COLO829 (cell line): Measurements from ENCODE around the gene JAKMIP3.

ENCODE experiments used
- DNase-seq: peaks from one replicate; pipeline ENCODE4 v3.0.0; 2012; ENCODE audit warnings: low spot score

The JAKMIP3 gene

DNA sequence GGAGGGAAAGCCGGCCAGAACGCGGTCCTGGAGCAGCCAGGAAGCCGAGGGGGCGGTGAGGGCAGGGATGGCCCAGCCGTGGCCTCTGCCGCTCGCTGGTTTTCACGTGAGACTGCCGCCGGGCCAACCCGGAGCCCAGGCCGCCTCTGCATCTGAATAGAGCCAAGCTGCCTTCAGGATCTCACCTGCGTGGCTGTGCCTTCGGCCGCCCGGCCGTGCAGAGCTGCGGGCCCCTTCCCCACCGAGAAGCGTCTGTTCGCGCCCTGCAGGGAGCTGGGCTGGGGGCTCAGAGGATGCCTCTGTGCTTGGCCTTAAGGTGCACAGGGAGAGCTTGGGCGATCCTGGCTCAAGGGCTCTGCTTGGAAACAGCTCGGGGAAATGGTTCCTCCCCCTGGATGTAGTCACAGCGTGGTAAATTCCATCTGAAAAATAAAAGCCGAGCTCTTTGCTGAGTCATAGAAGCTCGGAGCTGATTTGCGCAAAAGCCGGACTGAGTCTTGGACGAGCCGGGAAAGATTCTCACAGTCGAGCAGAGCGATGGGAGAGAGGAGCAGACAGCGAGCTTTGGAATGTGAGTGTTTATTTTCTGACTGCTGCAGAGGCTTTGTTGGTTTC, at the start of gene JAKMIP3:
Gene JAKMIP3, plus strand, starts transcription at position 456 of the 615 bp plus-strand sequence. CDS start 38,863 bp downstream, outside the sequence.
- peak; percentile 12 for DNase-seq

DNA sequence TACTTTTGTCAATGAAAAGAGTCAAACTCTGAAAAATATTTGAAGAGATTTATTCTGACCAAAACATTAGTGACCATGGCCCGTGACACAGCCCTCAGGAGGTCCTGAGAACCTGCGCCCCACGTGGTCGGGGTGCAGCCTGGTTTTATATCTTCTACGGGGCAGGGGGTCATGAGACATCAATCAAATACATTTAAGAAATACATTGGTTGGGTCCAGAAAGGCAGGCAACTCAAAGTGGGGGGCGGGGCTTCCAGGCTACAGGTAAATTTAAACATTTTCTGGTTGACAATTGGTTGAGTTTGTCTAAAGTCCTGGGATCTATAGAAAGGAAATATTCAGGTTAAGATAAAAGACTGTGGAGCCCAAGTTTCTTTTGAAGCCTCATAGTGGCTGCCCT, 49.2 kb upstream of the JAKMIP3 start:
- DNase-seq, result no peak

DNA sequence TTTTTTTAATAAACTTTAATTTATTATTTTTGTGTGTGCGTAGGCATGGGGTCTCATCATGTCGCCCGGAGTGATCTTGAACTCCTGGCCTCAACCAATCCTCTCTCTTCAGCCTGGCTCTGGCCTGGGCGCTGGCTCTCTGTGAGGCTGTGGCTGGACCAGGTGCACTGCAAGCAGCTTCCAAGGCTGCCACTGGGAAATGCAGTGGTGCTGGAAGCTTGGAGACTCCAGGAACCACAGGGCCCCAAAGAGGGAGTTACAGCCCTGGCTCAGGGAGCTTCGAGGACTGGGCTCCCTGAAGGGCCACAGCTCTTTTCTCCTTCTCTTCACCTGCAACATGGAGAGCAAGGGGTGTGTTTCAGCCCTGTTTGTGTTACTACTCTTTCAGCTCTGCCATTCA, 47.3 kb upstream of the JAKMIP3 start:
- DNase-seq, result no peak

DNA sequence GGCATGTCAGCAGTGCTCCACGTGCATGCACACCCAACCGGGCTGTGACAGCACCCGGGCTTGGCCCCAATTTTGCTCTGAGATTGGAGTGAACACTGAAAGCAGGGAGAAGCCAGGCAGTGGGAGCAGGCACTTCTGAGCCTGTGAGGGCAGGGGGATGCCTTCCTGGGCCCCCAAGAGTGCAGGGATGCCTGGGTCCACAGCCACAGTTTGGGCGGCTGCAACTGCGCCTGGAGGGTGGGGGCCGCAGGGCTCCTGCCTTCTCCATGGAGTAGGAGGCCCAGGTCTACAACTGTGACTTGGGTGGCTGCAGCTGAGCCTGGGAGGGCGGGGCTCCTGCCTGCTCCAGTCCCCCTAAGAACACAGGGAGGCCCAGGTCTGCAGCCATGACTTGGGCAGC, 46.4 kb upstream of the JAKMIP3 start:
- DNase-seq, result no peak

DNA sequence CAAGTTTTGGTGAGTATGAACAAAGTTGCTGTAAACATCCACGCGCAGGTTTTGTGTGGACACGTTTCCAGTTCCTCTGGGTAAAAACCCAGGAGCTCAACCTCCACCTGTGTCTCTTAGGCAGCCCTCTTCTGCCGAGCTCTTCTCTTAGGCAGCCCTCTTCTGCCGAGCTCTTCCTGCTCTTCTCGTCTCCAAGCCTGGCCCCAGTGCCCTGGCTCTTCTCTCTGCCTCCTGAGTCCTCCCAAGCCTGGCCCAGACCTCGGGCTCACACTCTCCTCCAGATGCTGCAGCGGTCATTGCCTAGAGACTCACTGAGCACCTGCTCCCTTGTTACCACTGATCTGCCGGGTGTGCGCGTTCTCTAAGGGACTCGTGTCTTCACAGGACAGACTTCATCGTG, 45.3 kb upstream of the JAKMIP3 start:
- DNase-seq, result no peak

DNA sequence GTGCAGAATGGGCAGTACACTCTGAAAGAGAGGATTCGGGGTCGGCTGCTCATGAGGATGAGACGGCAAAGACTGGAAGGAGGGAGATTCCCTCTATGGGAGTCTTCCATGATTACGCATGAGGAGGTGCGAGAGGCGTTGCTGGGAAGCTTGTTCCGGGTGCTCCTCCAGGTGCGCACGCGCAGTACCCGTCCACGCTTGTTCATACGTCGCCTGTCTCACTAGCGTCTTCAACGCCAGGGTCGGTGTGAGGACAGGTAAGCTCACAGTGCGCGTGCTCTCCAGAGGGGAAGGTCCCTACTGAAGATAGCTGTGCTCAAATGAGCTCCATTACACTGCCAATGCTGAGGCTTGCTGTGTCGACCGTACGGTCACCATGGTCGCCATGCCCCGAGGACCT, 44.7 kb upstream of the JAKMIP3 start:
- no peak for DNase-seq

DNA sequence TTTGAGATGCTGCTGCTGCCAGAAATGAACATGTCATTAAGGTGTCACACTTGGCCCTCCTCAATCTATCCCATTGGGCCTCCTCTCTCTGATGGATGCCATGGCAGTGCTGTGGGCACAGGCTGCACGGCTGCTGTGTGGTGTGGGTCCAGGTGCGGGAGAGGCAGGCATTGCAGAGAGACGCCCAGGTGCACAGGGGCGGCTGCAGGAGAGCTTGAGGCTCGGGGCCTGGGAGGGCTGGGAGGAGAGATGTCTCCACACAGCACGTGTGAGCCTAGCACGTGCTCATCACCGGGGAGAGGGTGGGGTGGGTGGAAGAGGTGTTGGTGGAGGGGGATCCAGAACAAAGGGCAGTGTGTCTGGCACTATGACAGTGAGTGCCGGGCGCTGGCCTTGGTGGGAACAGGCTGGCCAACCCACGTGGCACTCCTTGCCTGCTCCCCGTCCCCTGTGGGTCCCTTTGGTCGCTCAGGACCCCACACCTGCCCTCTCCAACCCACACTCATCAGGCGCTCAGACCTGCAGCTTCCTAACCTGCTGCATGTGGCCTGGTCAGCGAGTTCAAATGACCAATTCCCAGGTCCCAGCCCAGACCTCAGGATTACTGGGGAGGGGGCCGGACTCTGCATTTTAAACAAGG, 44.1 kb upstream of the JAKMIP3 start:
- DNase-seq, result no peak

DNA sequence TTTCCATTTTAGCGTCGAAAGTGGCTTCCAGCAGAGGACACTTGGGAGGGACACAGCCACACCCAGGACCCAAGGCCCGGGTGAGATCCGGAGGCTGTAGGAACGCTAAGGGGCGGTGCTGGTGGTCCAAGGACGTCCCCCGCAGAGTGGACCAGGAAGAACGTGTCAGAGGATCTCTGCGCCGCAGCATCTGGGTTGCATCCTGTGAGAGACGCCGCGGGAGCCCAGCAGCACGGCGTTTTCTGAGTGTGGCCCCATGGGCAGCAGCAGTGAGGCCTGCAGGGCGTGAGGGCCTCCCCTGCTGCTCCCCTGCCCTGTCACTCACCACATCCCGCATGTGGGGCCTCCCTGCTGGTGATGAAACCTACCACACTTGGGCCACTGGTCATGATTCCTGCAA, 43.5 kb upstream of the JAKMIP3 start:
- DNase-seq, result no peak

DNA sequence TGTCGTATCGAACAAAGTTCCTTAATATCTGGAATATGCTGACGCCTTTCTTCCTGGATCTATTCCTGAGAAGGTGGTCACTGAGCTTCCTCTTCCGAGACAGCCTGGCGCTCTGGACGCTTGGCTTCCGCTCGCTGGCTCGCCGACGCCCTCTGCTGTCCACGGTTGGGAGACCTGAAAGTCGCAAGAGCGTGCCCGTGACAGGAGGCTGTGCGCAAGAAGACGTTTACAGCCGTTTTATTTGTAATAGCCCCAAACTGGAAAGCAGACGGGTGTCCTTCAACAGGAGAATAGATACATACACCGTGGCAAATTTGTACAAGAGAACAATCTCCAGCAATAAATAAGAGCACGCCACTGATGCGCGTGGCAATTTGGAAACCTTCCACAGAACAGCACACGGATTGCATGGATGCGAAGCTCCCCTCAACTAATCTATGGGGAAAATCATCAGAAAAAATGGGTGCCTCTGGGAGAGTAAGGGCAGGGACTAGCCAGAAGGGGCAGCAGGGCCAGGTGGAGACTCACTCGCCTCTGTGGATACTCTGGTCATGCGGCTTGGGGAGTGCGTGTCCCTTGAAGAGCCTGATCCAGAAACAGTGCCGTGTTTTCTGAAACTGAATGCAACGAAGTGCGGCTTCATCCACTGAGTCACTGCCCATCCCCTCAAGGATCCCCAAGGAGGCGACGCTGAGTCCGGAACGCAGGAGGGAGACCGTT, 42.5 kb upstream of the JAKMIP3 start:
- DNase-seq, result peak; percentile 48

DNA sequence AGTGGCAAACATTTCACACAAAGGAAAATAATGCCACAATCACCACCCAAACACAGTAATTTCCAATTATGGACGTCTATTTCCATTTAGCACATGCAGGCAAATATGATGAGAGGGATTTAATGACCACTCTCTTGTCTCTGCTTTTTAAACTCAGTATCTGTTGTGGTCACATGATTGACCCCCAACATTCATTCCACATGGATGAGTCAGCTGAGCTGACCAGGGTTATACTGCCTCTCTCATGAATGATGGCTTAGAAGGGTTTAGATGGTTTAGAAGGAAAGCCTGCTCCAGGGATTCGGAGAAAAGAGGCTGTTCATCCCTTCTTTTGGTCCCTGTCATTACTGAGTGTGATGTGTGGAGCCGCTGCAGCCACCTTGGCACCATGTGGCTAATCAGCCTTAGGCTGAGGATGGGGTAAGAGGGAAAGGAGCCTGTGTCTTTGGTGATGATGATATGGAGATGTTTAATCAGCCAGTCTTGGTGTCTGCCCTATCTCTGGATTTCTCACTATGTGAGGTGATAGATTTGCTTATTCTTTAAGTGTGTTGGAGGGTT, 38.2 kb upstream of the JAKMIP3 start:
- DNase-seq, result peak; percentile 17

DNA sequence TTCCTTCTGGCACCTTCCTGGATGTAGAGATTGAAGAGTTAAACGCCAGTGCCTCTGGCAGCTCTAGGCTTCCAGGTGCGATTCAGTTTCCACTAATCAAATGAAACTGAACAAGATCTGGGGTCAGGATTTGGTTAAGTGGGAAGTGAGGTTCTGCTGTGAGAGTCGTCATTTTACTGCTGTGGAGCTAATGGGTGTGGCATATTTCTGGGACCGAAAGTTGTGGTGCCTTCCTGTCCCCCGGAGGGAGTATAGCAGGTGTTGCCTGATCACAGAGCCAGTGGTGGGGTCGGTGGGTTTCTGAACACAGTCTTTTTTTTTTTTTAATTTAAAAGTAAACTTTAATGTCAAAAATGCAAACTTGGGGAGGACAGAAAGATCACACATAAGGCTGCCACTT, 37.0 kb upstream of the JAKMIP3 start:
- DNase-seq, result no peak

DNA sequence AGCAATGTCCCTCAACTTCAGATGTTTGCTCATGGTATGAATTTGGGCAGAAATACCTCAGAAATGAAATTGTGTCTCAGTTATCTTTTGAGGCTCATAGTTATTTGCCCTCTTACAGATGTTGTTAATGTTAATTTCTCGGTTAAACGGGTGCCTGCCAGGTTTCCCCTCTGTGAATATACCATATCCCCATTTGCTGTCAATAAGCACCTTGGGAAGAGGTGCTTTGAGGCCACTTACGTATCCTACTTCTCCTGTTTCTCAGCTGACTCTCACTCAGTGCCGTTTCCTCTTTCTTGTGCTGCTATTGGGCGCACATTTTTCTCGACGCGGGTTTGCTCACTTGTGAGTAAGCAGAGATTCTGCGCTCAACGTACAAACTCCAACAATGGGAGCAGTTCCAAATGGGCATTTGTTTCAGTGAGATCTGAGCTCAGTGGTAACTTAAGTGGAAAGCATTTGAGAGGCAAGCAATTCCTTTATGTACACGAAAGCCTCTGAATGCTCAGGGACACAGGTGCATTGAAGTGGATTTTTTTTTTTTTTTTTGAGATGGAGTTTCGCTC, 34.8 kb upstream of the JAKMIP3 start:
- no peak for DNase-seq

DNA sequence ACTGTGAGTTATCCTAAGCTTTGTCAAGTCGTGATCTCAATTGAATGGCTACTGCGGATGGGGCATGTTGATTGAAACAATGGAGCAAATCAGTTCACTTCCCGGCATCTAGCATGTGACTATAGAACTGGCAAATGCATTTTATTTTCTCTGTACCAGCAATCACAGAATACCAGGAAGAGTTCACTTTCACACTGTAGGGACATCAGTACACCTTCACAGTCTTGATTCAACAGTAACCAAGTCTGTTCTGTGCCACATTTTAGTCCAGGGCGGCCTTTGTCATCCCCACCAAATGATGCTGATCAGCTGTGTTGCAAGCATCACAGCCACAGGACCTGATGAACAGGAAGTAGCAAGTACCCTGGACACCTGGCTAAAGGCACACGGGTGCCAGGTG, 32.1 kb upstream of the JAKMIP3 start:
- DNase-seq, result no peak

DNA sequence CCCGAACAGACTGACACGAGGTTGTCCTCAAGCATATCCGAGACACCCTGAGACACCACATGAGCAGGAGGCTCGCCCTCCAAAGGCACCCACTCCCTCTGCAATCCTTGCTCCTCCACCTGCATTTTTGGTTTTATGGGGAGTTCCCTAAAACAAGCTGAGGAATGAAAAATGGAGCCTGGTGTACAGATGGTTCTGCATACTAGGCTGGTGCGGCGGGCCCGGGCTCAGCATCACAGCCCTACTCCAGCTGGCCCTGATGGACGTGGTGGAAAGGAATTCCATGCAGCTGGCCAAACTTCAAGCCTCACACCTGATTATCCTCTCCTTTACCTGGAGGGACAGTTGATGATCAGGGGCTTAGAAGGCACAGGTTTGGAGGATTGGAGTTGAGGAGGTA, 30.3 kb upstream of the JAKMIP3 start:
- no peak for DNase-seq

DNA sequence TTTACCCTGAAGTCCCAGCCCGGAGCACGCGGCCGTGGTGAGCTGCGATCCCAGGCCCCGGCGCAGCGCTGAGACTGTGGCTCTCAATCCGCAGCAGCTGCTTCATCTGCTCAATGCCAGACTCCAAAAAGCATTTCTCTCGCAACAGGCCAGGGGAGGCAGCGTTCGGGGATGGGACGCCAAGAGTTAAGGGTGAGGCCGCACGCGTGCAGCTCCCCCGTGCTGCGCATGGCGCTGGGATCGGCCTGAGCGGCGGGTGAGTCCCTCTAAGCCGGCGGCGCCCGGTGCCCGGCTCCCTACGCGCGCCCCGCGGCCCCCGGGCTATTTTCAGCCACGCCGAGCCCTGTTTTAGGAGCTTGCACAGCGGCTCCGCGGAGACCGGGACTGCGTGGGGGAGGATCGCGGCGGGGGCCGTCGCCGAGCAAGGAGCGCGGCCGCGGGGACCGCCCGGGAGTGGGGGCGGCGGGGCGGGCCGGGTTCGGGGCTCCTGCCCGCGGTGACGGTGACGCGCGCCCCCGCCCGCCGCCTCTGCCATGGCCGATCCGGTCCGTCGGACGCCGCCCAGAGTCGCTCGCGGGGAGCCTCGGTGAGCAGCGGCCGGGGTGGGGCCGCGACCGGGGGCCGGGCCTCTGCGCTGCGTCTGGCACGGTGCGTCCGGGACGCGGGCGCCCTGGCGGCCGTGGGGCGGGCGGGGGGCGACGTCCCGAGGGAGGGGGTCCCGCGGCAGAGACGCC, 29.4 kb upstream of the JAKMIP3 start:
- DNase-seq, result no peak

DNA sequence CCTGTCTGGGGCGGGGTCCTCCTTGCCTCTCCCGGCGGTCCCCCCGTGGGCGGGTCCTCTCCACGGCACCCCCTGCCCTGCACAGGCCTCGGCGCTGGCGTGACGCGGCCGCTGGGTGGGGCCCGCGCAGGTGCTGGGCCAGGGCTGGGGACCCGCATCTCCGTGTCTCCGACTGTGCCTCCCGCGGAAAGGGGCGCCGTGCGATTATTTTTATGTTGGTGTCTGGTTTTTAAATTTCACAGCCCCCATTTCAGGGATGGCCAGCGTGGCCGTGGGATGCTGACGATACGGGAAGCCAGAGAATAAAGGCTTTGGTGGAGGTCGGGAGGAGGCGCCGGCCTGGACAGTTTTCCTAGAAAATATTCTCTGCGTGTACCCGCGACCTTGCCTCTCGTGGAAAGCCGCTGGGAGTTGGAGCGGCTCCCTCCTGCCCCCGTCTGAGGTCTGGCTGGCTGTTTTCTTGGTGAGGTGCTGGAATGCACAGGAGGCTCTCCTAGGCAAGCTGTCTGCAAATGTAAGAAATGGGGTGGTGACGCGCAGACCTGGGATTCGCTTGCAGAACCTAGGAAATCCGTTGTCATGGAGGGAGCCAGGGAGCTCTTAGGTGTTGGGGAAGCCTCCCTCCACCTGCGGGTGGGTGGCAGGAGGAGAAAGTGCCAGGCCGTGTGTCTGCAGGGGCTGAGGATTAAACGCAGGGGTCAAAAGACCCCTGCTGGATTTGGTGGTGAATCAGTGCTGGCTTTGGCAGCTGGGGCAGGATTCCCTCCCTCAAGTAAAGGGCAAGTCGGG, 28.7 kb upstream of the JAKMIP3 start:
- no peak for DNase-seq

DNA sequence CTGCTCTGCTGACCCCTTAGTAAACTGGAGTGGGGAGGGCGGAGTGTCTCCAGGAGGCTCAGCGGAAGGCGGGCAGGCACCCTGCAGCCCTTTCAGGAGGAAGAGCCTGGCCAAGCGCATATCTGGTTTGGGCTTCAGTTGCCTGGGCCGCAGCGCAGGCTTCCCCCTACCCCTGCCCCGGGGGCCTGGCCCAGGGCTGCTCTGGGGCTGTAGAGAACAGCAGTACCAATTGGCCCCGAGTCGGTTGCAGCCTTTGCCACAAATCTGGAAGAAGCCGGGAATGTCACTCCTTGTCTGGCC, 28.1 kb upstream of the JAKMIP3 start:
- no peak for DNase-seq

DNA sequence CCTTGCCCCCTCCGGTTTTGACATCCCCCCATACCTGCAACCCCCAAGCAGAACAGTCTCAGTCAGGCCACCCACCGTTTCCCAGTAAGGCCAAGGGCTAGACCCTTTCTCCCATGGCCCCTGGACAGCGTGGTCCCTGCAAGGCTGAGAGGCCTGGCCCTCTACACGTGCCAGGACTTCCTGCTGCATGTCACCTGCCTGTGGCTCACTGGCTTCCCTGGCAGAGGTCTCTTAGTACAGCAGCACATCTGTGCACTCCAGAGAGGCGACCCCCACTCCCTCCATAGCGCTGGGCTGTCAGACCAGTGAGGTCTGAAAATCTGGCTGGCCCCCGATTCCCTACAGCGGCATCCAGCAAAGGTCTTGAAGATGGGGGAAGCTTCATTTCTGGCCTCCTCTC, 26.4 kb upstream of the JAKMIP3 start:
- DNase-seq, result no peak

DNA sequence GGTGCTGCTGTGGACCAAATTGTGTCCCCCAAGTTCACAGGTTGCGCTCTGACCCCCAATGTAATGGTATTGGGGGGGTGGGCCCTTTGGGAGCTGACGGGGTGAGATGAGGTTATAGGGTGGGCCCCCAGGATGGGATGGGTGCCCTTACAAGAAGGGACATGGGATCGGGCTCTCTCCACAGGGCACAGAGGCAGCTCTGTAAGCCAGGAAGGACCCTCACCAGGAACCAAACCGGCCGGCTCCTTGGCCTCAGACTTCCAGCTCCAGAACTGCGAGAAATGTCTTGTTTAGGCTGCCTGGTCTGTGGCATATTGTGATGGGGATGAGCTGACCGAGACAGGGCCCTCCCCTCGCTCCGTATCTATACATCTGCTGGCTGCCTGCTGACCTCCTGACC, 25.7 kb upstream of the JAKMIP3 start:
- DNase-seq, result no peak

DNA sequence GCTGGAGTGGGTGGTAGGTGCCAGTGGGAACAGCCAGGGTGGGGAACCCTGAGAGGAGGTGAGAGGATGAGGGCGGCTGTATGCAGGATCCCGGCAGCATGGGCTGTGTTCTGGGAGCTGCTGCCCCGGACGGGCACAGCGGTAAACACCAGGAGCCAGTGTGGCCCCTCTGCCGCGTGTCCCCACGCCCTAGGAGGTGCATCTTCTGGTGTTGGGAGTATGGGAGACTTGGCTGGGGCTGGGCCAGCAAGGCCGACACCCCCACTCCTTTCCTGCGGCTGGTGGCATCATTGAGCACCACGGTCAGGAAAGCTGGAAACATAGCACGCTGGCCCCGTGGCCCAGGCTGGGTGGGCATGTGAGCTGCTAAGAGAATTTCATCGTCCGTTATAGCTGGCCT, 24.4 kb upstream of the JAKMIP3 start:
- no peak for DNase-seq

DNA sequence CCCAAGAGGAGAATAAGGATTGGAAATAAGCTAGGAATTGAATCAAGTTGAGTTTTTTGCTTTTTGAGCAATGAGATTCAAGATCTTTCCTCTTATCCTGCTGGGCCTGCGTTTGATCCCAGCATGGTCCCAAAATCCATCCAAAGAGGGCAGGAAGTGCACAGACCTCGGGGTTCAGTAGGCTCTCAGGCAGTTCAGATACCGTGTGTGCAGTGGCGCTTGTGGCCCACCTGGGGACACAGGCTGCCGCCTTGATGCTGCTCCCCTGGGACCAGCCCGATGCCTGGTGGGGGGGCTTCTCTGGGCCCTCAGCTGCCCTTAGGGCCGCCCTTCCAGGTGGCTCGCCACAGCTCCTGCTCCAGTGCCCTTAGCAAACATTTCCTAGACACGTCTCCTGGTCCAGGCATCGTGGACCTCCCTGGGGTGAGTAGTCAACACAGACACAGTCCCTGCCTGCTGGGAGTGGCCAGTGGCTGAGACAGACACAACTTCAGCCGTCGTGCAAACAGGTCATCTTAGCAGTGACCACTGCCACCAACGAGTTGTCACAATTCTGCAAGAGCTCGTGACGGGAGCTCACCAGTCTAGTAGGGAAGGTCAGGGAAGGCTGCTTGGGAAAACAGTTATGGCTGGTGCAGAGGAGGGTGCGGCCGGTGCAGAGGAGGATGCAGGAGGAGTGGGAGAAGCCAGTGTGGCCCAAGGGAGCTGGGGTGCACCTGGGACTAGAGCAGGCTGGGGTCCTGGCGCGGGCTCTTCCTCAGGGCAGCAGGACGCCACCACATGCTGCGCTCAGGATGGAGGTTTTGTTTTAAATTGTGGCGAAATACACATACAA, 21.7 kb upstream of the JAKMIP3 start:
- no peak for DNase-seq
